ENCODE measurements around the gene GNAQ. TPM values are rescaled to one million over a fixed set of nuclear protein-coding genes. Genes with fewer than 3 reads are reported as not detected.

The GNAQ gene
- total RNA-seq, 2 donors from 2014 or later: 46.0 to 58.8 TPM

- no peak overlapping the region for H3K4me3 ChIP-seq
- ATAC-seq (ENCODE audit: insufficient number of reproducible peaks, low FRiP score, low read depth) (no peak), DNase-seq (ENCODE audit: low spot score) (no peak)
- TF ChIP-seq CTCF (IDR thresholded peaks at IDR 0.05): no peak
- H3K4me1 ChIP-seq (ENCODE audit: control insufficient read depth in 1 of 2, low read depth in 2 of 2): peaks cover 24 to 33% of the 10 kb centered on the region in 2 donors
- no peaks in the 10 kb centered on the region for H3K27me3 ChIP-seq (replicated peaks; ENCODE audit: insufficient read depth)
- H3K27ac ChIP-seq: no peak overlapping the region
- H3K9me3 ChIP-seq: no peaks in the 10 kb centered on the region
- no peaks in the 10 kb centered on the region for H3K36me3 ChIP-seq
Observed at GRCh38 chr9:77982581-77983319, 48.9 kb downstream of the GNAQ start.

DNA sequence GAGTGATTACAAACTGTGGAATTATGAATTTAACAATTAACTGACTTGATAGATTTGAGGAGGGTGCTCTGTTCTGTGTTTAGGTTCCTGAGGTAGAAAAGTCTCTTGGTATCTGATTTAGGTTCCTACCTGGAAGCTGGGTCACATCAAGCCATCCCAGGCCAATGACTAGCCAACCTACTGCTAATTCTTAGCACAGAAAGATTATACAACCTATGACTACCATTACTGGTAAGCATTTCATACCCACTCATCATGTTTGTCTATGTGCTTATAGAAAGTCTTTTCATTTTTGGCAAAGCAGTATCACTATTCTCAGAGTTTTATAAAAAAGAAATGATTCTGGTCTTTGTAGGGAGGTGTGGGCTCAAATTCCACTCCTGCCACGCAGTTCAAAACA, 49.7 kb downstream of the GNAQ start:
- no peaks in the 10 kb centered on the region for H3K27me3 ChIP-seq (replicated peaks; ENCODE audit: insufficient read depth)
- no peak overlapping the region for H3K27ac ChIP-seq
- H3K4me1 ChIP-seq (ENCODE audit: control insufficient read depth in 1 of 2, low read depth in 2 of 2): peaks cover 28 to 39% of the 10 kb centered on the region in 2 donors

GRCh38 chr9:77981332-77981731, 50.3 kb downstream of the GNAQ start:
- H3K27me3 ChIP-seq (replicated peaks; ENCODE audit: insufficient read depth): no peaks in the 10 kb centered on the region
- no peak for TF ChIP-seq CTCF (IDR thresholded peaks at IDR 0.05)
- H3K36me3 ChIP-seq: no peaks in the 10 kb centered on the region
- ATAC-seq (ENCODE audit: insufficient number of reproducible peaks, low FRiP score, low read depth) (no peak), DNase-seq (ENCODE audit: low spot score) (no peak)
- H3K4me1 ChIP-seq (ENCODE audit: control insufficient read depth in 1 of 2, low read depth in 2 of 2): peaks cover 28 to 45% of the 10 kb centered on the region in 2 donors
- H3K4me3 ChIP-seq: no peak overlapping the region
- no peaks in the 10 kb centered on the region for H3K9me3 ChIP-seq
- no peak overlapping the region for H3K27ac ChIP-seq

More for the DNA sequence above, 49.7 kb downstream of the GNAQ start:
- Histone ChIP-seq H3K9me3 (no peaks in the 10 kb centered on the region), H3K36me3 (no peaks in the 10 kb centered on the region), H3K4me3 (no peak overlapping the region)
- no peak for ATAC-seq (ENCODE audit: insufficient number of reproducible peaks, low FRiP score, low read depth)
- no peak for DNase-seq (ENCODE audit: low spot score)
- TF ChIP-seq CTCF (IDR thresholded peaks at IDR 0.05): no peak

DNA sequence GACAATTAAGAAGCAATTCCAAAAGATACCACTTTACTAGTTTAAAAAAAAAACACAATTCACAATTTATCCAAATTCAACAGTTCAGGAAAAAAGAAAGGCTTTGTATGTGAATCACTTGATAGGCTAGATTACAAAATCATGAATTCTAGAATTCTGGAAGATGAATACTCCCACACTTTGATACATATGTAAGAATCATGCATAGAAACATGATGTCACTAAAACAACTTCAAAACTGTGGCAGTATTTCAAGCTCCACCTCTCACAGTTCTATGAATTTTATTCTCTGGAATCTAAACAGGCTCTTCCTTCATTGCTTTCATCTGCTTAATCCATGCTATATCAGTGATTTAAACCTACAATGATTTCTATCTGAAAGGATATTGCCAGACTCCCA, 51.0 kb downstream of the GNAQ start:
- DNase-seq (ENCODE audit: low spot score) (no peak), ATAC-seq (ENCODE audit: insufficient number of reproducible peaks, low FRiP score, low read depth) (no peak)
- Histone ChIP-seq H3K27me3 (replicated peaks; ENCODE audit: insufficient read depth) (no peaks in the 10 kb centered on the region), H3K9me3 (no peaks in the 10 kb centered on the region), H3K36me3 (no peaks in the 10 kb centered on the region), H3K27ac (no peak overlapping the region), H3K4me3 (no peak overlapping the region), H3K4me1 (ENCODE audit: control insufficient read depth in 1 of 2, low read depth in 2 of 2) (peaks cover 28 to 45% of the 10 kb centered on the region in 2 donors)
- no peak for TF ChIP-seq CTCF (IDR thresholded peaks at IDR 0.05)

DNA sequence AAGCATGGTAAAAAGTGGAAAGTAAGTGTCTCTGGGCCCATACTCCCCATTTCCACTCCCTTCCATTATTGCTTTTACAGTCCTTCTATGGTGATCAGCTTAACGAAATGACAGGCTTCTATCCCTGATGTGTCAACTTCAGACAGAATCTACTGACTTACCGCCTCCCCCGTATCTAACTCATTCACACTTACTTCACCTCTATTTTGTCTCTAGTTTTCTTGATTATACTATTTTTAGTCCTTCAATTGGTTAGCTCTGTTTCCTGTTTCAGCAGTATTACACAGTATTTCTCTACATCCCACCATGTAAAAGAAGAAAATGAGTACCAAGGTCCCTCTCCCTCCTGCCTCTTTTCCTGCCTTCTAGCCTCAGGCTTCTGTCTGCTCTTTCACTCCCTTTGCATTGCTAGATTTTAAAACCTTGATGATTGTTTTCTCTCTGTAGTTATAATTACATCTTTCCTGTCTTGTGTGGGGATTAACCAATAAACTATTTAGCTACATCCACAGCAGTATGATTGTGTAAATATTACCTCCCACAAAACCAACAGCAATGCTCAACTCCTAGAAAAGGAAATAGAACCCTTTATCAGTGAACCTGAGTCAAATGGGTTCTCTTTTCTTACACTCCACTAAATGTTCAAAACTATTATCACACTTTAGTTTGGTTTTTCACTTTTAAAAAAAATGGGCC, 53.4 kb downstream of the GNAQ start:
- no peaks in the 10 kb centered on the region for H3K36me3 ChIP-seq
- no peaks in the 10 kb centered on the region for H3K9me3 ChIP-seq
- TF ChIP-seq CTCF (IDR thresholded peaks at IDR 0.05): no peak
- no peak overlapping the region for H3K4me3 ChIP-seq
- H3K27me3 ChIP-seq (replicated peaks; ENCODE audit: insufficient read depth): no peaks in the 10 kb centered on the region
- no peak for DNase-seq (ENCODE audit: low spot score)
- no peak overlapping the region for H3K27ac ChIP-seq
- peaks cover 27 to 45% of the 10 kb centered on the region in 2 donors for H3K4me1 ChIP-seq (ENCODE audit: control insufficient read depth in 1 of 2, low read depth in 2 of 2)
- ATAC-seq (ENCODE audit: insufficient number of reproducible peaks, low FRiP score, low read depth): no peak
